ENCODE measurements around the gene AHSP.
A peak's percentile ranks its signal among the peaks of the same experiment; 100 is the strongest.
"Not testable (repeated sequence)": the region's sequence is repeated elsewhere in the genome, so short reads cannot be mapped to it uniquely, and the experiment has no call there.

Gene AHSP

GRCh38 chr16:31501226-31501965 lies 26.3 kb upstream of the AHSP start:
- no peak for DNase-seq

- DNase-seq, result no peak
These were observed 25.7 kb upstream of the AHSP start for GRCh38 chr16:31501966-31502348.

GRCh38 chr16:31502981-31503380 lies 24.7 kb upstream of the AHSP start:
- no peak for DNase-seq

GRCh38 chr16:31503555-31503954 lies 24.1 kb upstream of the AHSP start:
- DNase-seq, result not testable (repeated sequence)

- DNase-seq, result no peak
These were observed 23.5 kb upstream of the AHSP start for GRCh38 chr16:31504159-31504558.

GRCh38 chr16:31505483-31505882 lies 22.2 kb upstream of the AHSP start:
- no peak for DNase-seq

- DNase-seq, result no peak
These were observed 20.1 kb upstream of the AHSP start for GRCh38 chr16:31507617-31507928.

GRCh38 chr16:31507929-31508705 lies 19.6 kb upstream of the AHSP start, which contains the start of gene RUSF1:
RUSF1 (minus strand) TSS chr16:31508391; CDS start chr16:31508373, 18 bp downstream.
- peak; percentile 85 for DNase-seq

- DNase-seq, result no peak
These were observed 18.9 kb upstream of the AHSP start for GRCh38 chr16:31508706-31509195.

GRCh38 chr16:31513126-31513525 lies 14.6 kb upstream of the AHSP start:
- no peak for DNase-seq

GRCh38 chr16:31513884-31514283 lies 13.8 kb upstream of the AHSP start:
- no peak for DNase-seq

- DNase-seq, result no peak
These were observed 9.8 kb upstream of the AHSP start for GRCh38 chr16:31517800-31518402.

GRCh38 chr16:31519759-31520431 lies 7.8 kb upstream of the AHSP start:
- DNase-seq, result no peak

GRCh38 chr16:31521368-31521767 lies 6.3 kb upstream of the AHSP start:
- no peak for DNase-seq

- no peak for DNase-seq
These were observed 5.6 kb upstream of the AHSP start for GRCh38 chr16:31522071-31522470.

GRCh38 chr16:31523768-31524167 lies 3.9 kb upstream of the AHSP start:
- not testable (repeated sequence) for DNase-seq

GRCh38 chr16:31525113-31525512 lies 2.6 kb upstream of the AHSP start:
- no peak for DNase-seq

- no peak for DNase-seq
These were observed 915 bp downstream of the AHSP start for GRCh38 chr16:31528523-31529107.

- DNase-seq, result no peak
These were observed 1.6 kb downstream of the AHSP start for GRCh38 chr16:31529108-31529936.

GRCh38 chr16:31529937-31530312 lies 2.2 kb downstream of the AHSP start:
- DNase-seq, result no peak

- DNase-seq, result no peak
These were observed 2.7 kb downstream of the AHSP start for GRCh38 chr16:31530405-31530804.

- no peak for DNase-seq
These were observed 3.4 kb downstream of the AHSP start for GRCh38 chr16:31531096-31531495.

Measured in activated naive CD4-positive, alpha-beta T cell treated with Interleukin-2 at 50 U/mL for 16 hours (primary cell).